Forelimb muscle (tissue), 1 donor: Measurements from ENCODE around the gene OVCH2. TPM values are rescaled to one million over a fixed set of nuclear protein-coding genes. Genes with fewer than 3 reads are reported as not detected.
"Not testable (repeated sequence)": the region's sequence is repeated elsewhere in the genome, so short reads cannot be mapped to it uniquely, and the experiment has no call there.

Source experiments
- DNase-seq: peaks from one replicate; pipeline ENCODE4 v3.0.0-alpha.2; 2013; ENCODE audit warnings: low read depth
- polyA plus RNA-seq: library from polyadenylated mRNA; unstranded; fragments of 120-200 nt; gene quantifications from one replicate; pipeline ENCODE4 v1.2.1, GENCODE V29; 2013; ENCODE audit not compliant: insufficient read length

The OVCH2 gene
- 0.13 TPM for polyA plus RNA-seq

GRCh38 chr11:7706377-7706776 lies at the start of gene OVCH2:
Gene OVCH2, minus strand, starts transcription at chr11:7706477. Its CDS starts 83 bp downstream, at chr11:7706394.
- no peak for DNase-seq

DNA sequence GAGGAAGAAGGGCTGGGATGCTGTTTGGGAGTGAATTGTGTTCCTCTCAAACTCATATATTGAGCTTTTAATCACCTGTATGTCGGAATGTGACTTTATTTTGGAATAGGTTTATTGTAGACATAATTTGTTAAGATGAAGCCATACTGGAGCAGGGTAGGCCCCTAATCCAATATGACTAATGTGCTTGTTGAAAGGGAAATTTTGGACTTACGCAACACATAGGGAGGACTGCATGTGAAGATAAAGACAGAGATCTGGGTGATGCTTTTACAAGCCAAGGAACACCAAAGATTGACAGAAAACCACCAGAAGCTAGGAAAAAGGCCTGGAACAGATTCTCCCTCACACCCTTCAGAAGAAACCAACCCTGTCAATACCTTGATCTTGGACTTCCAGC lies 43.2 kb upstream of the OVCH2 start:
- DNase-seq = no peak

DNA sequence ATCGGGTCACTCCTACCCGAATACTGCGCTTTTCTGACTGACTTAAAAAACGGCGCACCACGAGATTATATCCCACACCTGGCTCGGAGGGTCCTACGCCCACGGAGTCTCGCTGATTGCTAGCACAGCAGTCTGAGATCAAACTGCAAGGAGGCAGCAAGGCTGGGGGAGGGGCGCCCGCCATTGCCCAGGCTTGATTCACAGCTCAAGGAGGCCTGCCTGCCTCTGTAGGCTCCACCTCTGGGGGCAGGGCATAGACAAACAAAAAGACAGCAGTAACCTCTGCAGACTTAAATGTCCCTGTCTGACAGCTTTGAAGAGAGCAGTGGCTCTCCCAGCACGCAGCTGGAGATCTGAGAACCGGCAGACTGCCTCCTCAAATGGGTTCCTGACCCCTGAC lies 28.5 kb upstream of the OVCH2 start:
- DNase-seq = not testable (repeated sequence)

DNA sequence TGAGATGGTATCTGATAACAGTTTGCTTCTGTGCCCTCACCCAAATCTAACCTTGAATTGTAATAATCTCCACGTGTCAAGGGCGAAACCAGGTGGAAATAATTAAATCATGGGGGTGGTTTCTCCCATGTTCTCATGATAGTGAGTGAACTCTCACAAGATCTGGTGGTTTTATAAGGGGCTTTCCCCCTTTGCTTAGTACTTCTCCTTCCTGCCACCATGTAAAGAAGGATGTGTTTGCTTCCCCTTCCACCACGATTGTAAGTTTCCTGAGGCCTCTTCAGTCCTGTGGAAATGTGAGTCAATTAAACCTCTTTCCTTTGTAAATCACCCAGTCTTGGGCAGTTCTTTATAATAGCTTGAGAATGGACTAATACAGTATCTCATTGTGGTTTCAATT lies 8.5 kb upstream of the OVCH2 start:
- DNase-seq = no peak

DNA sequence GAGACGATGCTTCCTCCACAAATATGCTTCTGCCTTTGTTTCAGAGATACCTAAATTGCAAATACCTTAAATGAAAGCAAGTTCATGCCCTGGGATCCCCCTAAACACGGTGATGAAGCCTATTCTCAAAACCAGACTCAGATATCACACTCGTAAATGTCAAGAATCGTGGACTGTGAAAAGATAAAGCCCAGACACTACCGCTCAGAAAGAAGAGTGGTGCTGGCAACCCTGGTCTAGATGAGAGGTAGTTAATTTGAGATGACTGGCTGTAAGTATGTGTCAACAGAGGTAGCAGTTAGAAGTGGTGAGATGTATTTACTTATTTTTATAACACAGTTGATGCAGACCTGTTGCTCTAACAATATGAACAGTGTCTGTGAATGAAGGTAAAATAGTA lies 2.5 kb downstream of the OVCH2 start:
- DNase-seq = no peak

- DNase-seq = no peak
Observed at GRCh38 chr11:7696424-7696823, 9.9 kb downstream of the OVCH2 start.

DNA sequence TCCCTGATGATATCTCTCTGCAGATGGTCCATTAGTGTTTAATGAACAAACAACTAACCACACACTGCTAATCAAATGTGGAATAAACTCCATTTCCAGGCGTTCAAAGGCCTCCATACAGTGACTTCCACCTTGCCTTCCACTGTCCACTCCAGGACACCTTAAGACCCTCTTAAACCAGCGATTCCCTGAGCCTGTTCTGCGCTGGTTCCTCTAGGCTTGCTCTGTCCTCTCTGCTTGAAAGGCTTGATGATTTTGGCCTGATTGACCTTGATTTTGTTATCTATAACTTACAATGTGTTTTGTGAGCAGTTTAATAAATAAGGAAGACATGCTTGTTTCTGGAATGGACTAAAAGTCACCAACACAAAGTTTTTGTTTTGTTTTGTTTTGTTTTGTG lies 12.0 kb downstream of the OVCH2 start:
- DNase-seq = no peak

GRCh38 chr11:7692426-7692825 lies 13.9 kb downstream of the OVCH2 start:
- DNase-seq = no peak

DNA sequence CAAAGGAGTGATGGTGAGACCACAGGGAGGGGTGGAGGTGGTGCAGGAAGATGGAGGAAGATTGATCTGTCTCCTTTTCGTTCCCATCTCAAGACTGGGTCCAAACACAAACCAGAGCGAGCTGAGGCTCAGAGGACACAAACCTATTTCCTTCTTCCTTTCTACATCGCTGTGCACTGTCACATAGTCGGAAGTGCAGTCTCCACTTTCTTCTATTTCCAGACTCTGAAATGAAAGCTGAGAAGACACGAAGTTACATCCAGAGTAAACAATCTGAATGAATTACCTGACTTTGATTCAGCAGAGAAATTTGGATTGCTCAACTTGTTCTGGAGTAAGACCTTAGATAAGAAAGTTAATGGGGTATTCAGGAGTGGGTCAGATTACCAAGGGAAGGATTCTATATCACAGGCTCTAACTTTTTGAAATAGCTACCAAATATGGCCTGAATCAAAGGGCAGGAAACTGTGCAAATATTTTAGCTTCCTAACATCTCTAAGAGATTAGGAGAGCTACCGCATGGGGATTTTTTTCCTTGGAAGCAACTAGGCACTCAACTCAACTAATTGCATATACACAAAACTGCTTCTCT lies 14.4 kb downstream of the OVCH2 start:
- no peak for DNase-seq

DNA sequence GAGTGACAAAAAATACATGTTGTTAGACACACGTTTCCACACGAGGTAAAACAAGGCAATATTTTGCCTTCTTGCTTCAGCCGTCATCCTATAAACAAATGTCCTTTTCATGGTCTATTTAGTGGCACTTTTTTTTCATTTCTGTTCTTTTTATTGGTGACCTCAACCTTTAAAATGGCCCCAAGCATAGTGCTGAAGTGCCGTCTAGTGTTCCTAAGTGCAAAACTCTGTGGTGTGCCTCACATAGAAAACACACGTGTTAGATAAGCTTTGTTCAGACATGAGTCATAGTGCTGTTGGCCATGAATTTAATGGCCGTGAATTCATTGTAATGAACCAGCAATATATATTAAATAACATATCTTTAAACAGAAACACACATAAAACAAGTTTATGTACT lies 15.6 kb downstream of the OVCH2 start:
- no peak for DNase-seq

DNA sequence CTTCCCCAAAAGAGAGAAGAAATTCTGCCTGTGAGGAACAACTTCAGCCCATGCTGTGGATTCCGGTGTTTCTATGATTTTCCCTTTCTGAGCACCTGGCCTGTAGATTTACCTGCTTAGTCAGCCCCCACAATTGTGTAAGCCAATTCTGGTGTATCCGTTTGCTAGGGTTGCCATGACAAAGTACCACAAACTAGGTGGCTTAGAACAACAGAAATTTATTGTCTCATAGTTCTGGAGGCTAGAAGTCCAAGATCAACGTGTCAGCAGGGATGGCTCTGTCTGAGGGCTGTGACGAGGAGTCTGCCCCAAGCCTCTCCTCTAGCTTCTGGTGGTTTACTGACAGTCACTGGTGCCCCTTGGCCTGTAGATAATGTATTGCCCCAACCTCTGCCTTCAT lies 17.0 kb downstream of the OVCH2 start:
- DNase-seq = no peak

DNA sequence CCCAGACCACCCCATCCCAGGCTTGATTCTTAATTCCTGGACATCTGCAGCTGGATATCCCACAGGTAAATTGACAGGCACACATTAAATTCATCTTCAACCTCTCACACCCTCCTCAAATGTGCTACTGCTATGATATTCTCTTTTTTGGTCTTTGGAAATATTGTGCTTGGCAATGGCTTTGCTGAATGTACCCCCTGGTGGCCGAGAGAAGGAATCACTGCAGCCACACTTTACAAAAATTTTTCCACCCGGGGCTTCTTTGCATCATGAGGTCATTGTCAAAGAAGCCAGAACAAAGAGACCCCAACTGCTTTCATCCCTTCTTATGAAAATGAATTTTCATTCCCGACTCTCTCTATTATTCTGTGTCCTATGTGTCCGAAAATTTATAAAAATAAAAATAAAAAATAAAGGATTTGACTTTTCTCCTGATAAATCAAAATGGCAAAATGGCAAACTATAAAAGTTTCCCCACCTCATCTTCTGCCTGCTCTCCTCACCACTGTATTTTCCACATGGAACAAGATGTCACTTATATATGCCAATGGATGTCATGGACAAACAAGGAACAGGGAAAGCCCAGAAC lies 17.9 kb downstream of the OVCH2 start:
- DNase-seq = no peak

DNA sequence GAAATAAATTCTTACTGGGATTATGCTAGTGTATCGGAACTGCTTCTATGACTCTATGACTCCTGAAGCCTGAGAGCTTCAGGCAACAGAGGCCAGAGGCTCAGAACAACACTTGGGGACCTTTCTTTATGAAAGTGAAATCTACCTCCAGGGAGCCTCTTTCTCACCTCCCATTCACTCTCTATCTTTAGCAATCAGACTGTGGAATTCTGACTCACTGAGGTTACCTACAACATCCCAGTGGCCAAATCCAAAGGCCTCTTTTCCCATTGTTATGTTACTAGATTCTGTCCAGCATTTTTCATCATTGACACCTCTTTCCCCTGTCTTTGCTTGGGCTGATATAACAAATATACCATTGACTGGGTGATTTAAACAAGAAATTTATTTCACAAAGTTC lies 18.9 kb downstream of the OVCH2 start:
- DNase-seq = no peak

- no peak for DNase-seq
Observed at GRCh38 chr11:7686761-7687160, 19.5 kb downstream of the OVCH2 start.

GRCh38 chr11:7683571-7683970 lies 22.7 kb downstream of the OVCH2 start:
- no peak for DNase-seq

DNA sequence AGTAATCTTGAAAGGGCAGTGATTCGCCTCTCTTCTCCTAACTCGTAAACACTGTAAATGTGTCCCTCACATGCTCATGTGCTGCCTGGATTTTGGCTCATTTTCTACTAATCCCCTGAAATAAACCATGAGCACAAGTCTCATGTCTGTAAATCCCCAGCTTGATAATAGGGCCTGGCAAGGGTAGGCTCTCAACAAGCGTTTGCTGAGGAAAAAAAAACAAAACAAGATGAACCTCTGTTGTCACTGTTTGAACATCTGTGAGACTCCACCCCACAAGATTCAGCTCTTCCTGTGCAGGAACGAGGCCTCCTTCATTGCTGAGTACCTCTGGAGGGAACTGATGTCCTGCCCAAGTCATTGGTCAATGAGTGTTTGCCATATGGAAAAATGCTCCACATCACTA lies 28.5 kb downstream of the OVCH2 start:
- DNase-seq = no peak

- no peak for DNase-seq
Observed at GRCh38 chr11:7677071-7677470, 29.2 kb downstream of the OVCH2 start.

- DNase-seq = no peak
Observed at GRCh38 chr11:7675631-7676030, 30.6 kb downstream of the OVCH2 start.

DNA sequence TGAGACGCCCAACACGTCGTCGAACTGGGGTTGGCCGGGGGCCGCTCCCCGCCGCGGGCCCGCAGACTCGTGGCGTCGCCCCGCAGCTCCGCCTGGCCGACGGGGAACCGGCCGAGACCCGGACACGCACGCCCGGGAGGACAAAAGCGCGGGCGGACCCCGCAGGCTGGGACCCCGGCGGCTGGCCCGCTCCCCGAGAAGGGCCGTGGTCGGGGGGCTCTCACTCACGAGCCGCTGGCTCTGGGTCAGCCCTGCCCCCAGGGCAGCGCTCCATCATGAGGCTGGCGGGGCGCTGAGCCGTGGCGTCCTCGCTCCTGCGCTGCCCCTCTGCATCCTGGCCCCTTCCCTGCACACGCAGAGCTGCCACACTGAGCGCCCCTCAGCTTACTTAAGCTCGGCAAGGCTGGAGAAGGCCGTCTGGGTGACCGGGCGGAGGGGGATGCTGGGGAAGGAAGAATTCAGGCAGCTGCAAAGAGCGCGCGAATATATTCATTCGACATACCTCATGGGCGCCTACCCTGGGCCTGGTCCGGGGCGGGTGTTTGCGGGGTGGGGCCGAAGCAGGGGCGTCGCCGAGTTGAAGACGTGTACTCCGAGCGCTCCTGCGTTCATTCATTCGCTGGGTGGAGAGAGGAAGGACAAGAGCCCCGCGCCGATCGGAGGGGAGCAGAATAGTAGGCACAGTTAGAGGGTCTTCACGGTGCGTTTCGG lies 32.4 kb downstream of the OVCH2 start:
- no peak for DNase-seq

DNA sequence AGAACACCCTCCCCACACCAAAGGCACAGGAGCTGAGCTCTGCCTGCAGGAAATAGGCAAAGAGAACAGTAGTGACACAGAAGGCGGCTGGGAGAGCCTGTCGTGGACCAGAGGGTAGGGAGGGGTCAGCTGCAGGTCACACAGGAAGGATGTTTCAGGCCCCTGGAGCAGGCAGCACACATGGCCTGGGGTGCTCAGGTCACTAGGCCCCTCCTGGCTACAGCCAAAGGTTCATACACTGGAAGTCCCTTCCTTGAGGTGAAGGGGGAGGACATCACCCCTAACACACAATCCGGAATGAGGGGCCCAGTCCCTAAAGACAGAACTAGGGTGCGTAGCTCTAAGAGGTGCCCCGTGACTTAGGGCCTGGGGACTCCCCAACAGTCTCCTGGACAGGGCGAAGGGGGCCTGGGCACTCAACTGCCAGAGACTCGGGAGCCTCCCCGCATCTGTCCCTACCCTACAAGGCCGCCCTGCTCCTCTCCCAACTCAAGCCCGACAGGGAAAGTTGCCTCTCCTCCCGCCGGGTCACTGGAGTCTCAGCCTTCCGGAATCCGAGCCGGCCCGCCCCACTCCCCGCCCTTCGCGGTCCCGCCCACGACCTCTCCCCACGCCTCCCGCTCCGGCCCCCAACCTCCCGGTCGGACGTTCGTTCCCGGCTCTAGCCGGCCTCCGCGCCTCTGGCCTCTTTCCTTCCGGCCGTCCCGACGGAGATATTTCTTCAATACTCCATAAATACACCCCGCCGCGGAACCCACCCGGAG lies 33.1 kb downstream of the OVCH2 start, which contains the start of gene CYB5R2:
TSS of gene CYB5R2 (minus strand) at position 541 of the 764 bp plus-strand sequence. CDS start 675 bp downstream, outside the sequence.
- no peak for DNase-seq

DNA sequence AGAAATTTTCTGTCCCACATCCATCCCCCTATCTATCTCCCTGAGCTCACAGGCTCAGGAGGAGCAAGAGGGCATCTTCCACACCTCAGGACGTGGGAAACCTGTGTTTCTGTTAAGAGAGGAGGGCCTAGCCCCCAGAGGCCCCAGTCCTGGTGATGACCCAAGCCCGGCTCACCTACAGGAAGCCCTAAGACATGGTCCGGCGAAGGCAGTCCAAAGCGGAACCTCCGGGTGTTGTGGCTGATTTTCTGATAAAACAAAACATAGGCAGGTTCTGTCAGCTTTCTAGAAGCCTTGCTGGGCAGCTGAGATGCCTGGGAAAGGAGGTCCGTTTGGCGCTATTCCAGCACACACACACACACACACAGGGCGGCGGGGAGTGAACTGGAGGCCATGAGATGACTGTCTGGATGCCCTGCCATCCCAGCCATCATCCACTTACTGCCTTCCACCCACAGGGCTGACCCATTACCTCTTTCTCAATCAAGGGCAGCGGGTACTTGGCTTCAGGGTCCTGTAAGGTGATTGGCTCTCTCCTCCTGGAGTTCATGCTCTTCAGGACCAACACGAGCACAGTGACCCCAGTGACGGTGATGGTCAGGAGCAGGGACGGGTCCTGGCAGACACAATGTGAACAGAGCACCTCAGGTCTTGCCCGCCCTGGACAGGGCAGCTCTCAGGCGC lies 33.9 kb downstream of the OVCH2 start:
- no peak for DNase-seq
